ENCODE data around the gene PSMB5. TPM values are rescaled to one million over a fixed set of nuclear protein-coding genes. Genes with fewer than 3 reads are reported as not detected.

Gene PSMB5
- total RNA-seq, 1 donor from 2014 or later, result 149 TPM

GRCh38 chr14:22986508-22987054, 48.1 kb downstream of the PSMB5 start:
- DNase-seq, result peak; percentile 81

DNA sequence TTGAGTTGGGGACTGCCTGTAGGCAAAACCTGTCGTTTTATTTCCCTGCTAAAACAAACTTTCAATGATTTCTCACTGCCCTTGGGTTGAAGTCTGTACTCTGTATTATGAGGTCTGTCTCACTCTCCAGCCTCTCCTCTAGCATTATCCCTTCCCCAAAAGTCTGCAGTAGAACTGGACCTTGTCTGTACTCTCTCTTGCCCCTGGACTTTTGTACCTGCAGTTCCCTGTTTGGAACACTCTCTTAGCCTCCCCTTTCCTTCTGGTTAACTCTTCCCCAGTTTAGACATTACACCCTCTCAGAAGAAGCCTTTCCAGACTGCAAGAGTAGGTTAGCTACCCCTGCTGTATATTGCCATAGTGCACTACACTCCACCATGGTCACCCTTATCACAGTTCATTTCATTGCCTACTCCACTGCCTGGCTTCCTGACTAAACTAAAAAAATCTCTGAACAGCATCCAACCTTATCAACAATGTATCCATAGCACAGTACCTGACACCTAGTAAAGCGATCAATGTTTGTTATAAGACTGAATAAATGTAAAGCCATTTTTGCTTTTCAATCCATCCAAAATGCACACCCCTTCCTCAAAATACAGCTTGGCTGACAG, 48.7 kb downstream of the PSMB5 start:
- DNase-seq, result no peak

DNA sequence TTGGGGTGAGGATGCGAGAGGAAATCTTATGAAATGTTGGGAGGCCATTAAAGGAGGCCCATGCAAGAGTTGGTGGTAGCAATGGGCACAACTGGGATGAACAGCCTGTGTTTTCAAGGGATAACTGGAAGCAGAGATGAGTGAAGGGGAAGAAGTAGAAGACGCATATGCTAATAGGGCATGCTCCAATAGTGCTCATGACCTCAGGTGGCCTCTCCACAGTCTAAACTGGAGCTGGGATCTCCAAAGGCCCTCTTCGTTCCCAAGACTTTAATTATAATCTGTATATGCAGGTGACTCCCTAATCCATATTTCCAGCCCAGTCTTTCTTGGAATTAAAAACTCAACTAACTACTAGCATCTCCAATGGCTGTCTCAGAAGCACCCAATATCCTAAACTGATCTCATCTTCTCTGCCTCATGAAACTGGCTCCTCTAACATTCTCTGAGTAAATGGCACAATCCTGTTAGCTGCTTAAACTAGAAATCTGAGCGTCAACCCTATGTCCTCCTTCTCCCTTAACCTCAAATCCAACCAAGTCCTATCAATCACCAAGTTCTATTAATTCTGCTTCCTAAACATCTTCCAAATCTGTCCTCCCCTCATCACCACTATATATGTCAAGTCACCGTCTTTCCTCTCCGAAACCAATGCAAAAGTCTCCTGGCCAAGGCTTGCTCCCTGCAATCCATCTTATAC, 49.6 kb downstream of the PSMB5 start:
- no peak for DNase-seq

- DNase-seq, result peak; percentile 43
Observed at GRCh38 chr14:22982477-22983245, 52.0 kb downstream of the PSMB5 start, which contains the start of gene AJUBA. TSS of gene AJUBA (minus strand) at chr14:22982551. CDS start at chr14:22982266, 285 bp downstream.

DNA sequence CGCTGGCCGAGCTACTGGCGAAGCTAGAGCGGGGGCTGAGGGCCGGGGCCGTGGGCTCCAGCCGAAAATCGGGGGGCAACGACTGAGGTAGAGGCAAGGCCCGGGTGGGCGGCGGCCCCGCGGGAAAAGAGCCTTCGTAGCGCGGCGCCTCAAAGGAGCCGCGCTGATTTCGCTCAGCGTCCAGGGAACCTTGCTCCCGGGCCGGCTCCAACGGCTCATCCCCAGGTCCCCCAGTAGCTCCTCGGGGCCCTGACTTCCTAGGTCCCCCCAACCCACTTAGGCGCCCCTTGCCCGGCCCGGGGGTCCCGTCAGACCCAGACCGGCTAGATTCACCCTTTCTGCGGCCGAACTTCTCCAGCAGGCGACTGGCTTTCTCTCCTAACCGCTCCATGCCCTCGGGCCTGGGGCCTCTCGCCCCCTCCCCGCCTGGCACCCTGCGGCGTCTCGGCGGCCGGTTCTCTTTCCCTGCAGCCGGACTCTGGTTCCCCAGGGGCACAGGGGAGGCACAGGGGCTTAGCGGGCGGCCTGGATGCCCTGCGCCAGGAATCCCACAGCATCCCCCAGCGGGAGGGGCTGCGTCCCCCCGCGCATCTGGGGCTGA, 52.7 kb downstream of the PSMB5 start:
- no peak for DNase-seq

- DNase-seq, result no peak
Observed at GRCh38 chr14:22981090-22981875, 53.4 kb downstream of the PSMB5 start.

DNA sequence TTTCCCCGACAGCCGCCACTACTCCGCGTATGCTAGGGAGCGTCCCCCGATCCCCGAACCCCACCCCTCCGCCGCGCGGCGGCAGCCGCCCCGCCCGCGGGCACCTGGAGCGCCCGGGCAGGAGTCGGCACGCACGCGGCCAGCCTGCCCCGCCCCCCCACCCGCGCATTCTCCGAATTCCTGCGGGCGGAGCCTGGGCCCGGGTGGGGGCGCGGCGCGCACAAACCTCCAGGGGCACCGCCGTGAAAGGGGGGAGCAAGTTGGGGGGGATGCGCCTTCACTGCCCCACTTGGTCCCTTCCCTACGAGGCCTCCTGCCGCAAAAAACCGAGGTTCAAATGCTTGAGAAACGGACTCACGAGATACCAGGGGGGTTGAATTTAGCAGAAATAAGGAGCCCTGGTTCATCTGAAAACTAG, 54.0 kb downstream of the PSMB5 start:
- DNase-seq, result no peak

DNA sequence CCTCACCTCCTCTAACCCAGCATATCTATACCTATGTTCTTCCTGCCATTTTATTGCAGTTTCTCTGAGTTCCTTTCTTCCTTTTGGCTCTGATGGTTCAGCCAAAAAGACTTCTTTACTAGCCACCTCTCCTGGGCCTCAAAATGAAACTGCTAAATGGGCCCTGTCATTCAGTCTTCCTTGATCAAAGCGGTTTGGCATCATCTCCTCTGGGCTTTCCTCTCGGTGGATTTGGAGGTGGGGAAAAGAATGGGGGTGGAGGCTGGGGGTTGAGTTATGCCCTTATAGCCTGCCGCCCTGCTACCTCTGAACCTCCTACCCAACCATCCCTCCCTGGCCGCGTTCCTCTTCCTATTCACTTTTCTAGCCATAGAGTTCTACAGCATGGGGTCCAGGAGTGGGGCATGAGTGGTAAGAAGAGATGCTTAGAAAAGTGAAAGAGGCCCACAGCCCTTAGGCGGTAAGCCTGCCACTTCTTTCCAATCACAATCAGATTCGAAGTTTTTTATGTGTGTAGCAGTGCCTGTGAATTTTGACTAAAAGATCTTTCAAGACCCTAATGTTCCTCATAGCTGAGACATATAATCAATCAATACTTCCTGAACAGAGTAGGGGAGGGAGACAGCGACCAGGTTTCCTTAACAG, 54.8 kb downstream of the PSMB5 start:
- DNase-seq, result no peak

- DNase-seq, result no peak
Observed at GRCh38 chr14:22978981-22979671, 55.6 kb downstream of the PSMB5 start.

DNA sequence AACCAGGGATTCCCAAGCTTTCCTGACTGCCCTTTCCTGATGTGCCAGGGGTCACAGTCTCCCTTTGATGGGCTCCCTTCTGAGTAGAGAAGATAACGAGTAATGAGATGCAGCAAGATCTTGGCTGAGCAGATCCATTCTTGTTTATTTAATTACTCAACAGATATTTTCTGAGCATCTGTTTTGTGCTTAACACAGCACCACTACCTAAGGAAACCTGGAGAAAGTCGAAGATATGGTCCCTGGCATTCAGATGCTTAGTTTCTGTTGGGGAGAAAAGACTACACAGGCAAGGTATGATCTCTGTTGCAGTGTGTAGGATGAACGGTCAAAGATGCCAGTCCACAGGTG, 56.2 kb downstream of the PSMB5 start:
- no peak for DNase-seq

DNA sequence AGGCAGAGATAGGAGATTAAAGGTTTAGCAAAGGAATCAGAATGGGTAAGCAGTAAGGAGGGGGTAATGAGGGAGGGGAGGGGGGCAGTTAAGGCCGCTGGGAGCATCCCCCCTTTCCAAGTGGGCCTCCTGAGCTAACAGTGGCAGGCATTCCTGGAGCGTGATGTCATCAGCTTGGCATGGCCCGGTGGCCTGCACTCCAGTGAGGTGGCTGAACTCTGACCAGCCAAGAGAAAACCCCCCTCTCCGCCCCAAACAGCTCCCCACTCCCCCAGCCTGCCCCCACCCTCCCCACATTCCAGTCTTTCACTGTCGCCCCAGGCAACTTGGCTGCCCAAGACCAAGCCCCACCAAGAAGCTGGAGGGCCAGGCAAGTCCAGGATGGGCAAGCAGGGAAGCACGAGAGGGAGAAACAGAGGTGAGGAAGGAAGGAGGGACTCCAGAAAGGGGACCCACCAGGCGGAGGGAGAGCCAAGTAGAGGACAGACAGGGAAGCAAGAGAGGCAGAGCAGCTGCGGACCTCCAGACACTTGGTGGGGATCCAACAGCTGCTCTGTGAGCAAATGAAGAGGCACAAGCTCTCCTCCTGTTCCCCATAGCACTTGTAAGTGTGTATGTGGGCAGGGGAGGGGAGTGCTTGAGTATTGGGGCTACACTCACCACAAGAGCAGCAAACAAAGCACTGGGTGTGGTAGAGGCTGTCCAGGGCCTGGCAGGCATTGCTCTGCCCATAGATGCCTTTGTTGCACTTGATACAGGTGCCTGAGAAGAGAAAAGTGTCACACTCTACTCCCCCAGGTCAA, 56.8 kb downstream of the PSMB5 start:
- DNase-seq, result no peak

DNA sequence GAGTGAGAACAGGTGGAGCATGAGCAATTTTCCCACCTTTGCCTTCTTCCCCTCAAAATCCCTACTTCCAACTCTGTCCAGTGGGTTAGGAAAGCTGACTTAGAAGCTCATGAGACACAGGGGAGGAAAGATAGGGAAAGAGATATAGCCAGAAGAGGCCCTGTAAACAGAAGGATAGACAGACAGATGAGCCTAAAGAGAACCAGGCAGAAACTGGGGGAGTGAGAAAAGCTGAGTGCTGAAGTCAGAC, 57.3 kb downstream of the PSMB5 start:
- no peak for DNase-seq

- no peak for DNase-seq
Observed at GRCh38 chr14:22976620-22977433, 57.9 kb downstream of the PSMB5 start.

Other genes starting within 250 kb of the PSMB5 start
- gene SLC7A7, start 219.5 kb downstream of the PSMB5 start, total RNA-seq, result 3.3 TPM
- gene MRPL52, start 205.0 kb downstream of the PSMB5 start, total RNA-seq, result 16.4 TPM
- gene MMP14, start 198.3 kb downstream of the PSMB5 start, total RNA-seq, result 8.3 TPM
- gene LRP10, start 163.2 kb downstream of the PSMB5 start, total RNA-seq, result 3.4 TPM
- 1.7 TPM for gene REM2, start 151.7 kb downstream of the PSMB5 start, total RNA-seq
- gene RBM23, start 115.8 kb downstream of the PSMB5 start, total RNA-seq, result 78.6 TPM
- 39.8 TPM for gene PRMT5, start 105.5 kb downstream of the PSMB5 start, total RNA-seq
- gene HAUS4, start 77.8 kb downstream of the PSMB5 start, total RNA-seq, result 20.9 TPM
- gene AJUBA, start 52.3 kb downstream of the PSMB5 start, total RNA-seq, result 8.1 TPM
- 5.5 TPM for gene C14orf93, start 24.8 kb downstream of the PSMB5 start, total RNA-seq
- not detected for gene PSMB11, start 7.3 kb upstream of the PSMB5 start, total RNA-seq
- 10.3 TPM for gene CDH24, start 22.6 kb upstream of the PSMB5 start, total RNA-seq
- gene ACIN1, start 60.2 kb upstream of the PSMB5 start, total RNA-seq, result 67.8 TPM
- 17.9 TPM for gene C14orf119, start 60.6 kb upstream of the PSMB5 start, total RNA-seq
- not detected for gene CIROP, start 70.1 kb upstream of the PSMB5 start, total RNA-seq
- 0.31 TPM for gene CEBPE, start 84.4 kb upstream of the PSMB5 start, total RNA-seq
- gene SLC7A8, start 148.8 kb upstream of the PSMB5 start, total RNA-seq, result 3.4 TPM
- gene RNF212B, start 203.0 kb upstream of the PSMB5 start, total RNA-seq, result not detected

All from occipital lobe (tissue), 2 donors.